NT2/D1 (cell line): ENCODE results near the gene ACP6.

Experiments
- YY1 ChIP-seq: IDR thresholded peaks from 2 replicates; pipeline ENCODE4 v1.6.1; 2011; ENCODE audit not compliant: insufficient read length, insufficient read depth
- ZNF274 ChIP-seq: IDR thresholded peaks from 2 replicates; pipeline ENCODE4 v1.6.1; 2011; ENCODE audit warnings: mild to moderate bottlenecking, low read depth, low read length

DNA sequence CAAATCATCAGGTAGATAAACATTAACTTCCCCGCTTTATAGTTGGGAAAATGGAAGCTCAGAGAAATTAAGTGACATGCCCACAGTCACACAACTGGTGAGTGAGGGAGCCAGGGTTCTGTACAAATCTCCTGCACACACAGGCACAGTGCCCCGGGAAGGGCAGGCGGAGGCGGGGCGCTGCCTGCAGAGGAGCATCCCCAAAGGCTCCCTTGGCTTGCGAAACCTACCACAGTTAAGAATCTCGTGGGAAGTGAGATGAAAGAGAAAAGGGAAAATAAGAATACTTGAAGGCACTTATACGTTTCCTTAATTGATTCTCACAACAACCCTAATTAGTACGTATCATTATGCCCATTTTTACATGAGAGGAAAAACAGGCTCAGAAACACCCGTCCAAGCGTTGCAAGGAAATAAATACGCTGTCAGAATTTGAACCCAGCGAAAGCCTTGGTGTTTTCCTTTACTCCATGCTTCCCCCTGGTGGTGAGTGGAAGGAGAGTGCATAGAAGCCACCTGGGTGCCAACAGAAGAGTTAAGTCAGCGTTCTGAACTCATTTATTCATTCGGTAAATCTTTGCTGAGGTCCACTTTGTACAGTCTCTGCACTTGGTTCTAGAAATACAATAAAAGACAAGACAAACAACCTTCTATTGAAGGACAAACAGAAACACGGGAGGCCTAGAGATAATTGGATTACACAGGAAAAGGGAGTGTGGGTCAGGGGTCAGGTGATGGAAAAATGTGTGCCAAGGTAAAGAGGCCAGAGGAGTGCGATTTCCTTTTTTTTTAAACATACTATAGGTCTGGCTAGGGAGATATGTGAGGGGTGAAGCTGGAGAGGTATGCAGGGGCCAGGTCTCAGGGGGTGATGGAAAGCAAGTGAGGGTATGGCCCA, 28.4 kb downstream of the ACP6 start:
- TF ChIP-seq YY1 (no peak), ZNF274 (no peak)
